Ovary (tissue), 3 donors: Measurements from ENCODE around the gene VAC14.

Experiments used
- CTCF ChIP-seq, 3 donors: fragments of 450-650 bp in 2 of 3; fragments of 200-600 bp in 1 of 3; IDR thresholded peaks; one replicate each; pipeline versions ENCODE4 v1.5.1 to v1.8.0; 2016 to 2022; ENCODE audit warnings: antibody characterized with exemption in 3 of 3, mild to moderate bottlenecking in 1 of 3
- EP300 ChIP-seq: sonication (generic); formaldehyde crosslinking; IDR thresholded peaks from one replicate; pipeline ENCODE4 v1.6.1; 2017; ENCODE audit warnings: antibody characterized with exemption
- donor health status: DM: no; HTN: no; CAD: no.

DNA sequence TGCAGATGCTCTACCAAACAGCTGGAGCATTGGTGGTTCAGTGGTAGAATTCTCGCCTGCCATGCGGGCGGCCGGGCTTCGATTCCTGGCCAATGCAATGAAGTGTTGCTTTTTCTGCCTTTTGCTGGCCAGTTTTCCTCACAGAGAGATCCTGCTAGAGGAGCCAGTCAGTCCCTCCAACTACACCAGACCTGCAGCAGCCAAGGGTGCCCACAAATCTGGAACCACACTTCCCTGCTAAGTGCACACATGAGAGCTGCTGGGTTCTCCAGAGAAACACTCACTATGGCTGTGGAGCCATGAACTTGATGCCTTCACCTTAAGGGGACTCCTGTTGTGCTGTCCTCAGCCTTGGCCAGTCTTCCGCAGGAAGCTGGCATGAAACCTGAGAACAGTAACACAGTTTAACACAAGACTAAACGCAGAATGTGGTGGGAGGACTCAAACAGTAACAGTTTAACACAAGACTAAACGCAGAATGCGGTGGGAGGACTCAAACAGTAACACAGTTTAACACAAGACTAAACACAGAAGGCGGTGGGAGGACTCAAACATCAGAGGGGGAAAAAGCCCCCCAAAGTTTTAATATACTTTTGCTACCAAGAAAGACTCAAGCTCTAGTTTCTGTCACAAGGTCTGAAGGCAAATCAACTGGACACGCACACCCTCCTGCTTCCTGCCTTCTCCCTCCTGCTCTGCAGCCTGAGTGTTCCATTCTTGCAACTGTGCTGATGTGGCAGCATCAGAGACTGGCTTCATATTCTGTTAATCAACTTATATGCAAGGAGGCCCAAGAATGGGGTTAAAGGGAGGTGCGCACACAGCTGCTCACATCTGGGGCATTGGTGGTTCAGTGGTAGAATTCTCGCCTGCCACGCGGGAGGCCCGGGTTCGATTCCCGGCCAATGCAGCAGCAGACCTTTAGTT lies 12.0 kb downstream of the VAC14 start:
- TF ChIP-seq EP300 (no peak), CTCF (IDR thresholded peaks at IDR 0.05) (no peak)
